Mesendoderm (in vitro differentiated cells): Measurements from ENCODE around the gene CFAP61.
A peak's percentile ranks its signal among the peaks of the same experiment; 100 is the strongest.

Source experiments
- DNase-seq: peaks from one replicate; pipeline ENCODE4 v3.0.0; 2013
- H2AK5ac ChIP-seq: 2 replicates; pipeline ENCODE4 v1.6.1; 2013; ENCODE audit warnings: low read length, inconsistent platforms
- H2BK120ac ChIP-seq: 2 replicates; pipeline ENCODE4 v1.6.1; 2013; ENCODE audit warnings: low read depth, mild to moderate bottlenecking, low read length, moderate library complexity, mixed read lengths
- H2BK15ac ChIP-seq: replicated peaks from 2 replicates; pipeline ENCODE4 v1.6.1; 2013; ENCODE audit warnings: low read depth, mild to moderate bottlenecking, moderate library complexity
- H2BK5ac ChIP-seq: 2 replicates; pipeline ENCODE4 v1.6.1; 2013; ENCODE audit warnings: low read length, inconsistent platforms
- H3K18ac ChIP-seq: 2 replicates; pipeline ENCODE4 v1.6.1; 2013; ENCODE audit warnings: mild to moderate bottlenecking, low read length, mixed read lengths
- H3K23ac ChIP-seq: one replicate; pipeline ENCODE4 v1.6.1; 2013; ENCODE audit warnings: low read length
- H3K27ac ChIP-seq: 2 replicates; pipeline ENCODE4 v1.5.1; 2013; ENCODE audit warnings: low read depth, mild to moderate bottlenecking, inconsistent platforms, low read length, moderate library complexity
- H3K27me3 ChIP-seq: 2 replicates; pipeline ENCODE4 v1.6.1; 2013; ENCODE audit warnings: low read length, control low read depth, mild to moderate bottlenecking, inconsistent platforms; ENCODE audit not compliant: insufficient read depth, poor library complexity
- H3K36me3 ChIP-seq: 2 replicates; pipeline ENCODE4 v1.6.1; 2013; ENCODE audit warnings: low read length, inconsistent platforms; ENCODE audit not compliant: control insufficient read depth, insufficient read depth
- H3K4ac ChIP-seq: one replicate; pipeline ENCODE4 v1.6.1; 2013; ENCODE audit warnings: low read depth, mild to moderate bottlenecking, low read length, moderate library complexity
- H3K4me1 ChIP-seq: 2 replicates; pipeline ENCODE4 v1.6.1; 2013; ENCODE audit warnings: low read depth, low read length, inconsistent platforms; ENCODE audit not compliant: control insufficient read depth
- H3K4me2 ChIP-seq: 2 replicates; pipeline ENCODE4 v1.6.1; 2013; ENCODE audit warnings: low read length
- H3K4me3 ChIP-seq: 2 replicates; pipeline ENCODE4 v1.5.1; 2013; ENCODE audit warnings: mild to moderate bottlenecking, low read length
- H3K56ac ChIP-seq: one replicate; pipeline ENCODE4 v1.6.1; 2013; ENCODE audit warnings: low read length
- H3K79me1 ChIP-seq: 2 replicates; pipeline ENCODE4 v1.6.1; 2013; ENCODE audit warnings: low read length, inconsistent platforms
- H3K79me2 ChIP-seq: 2 replicates; pipeline ENCODE4 v1.6.1; 2013; ENCODE audit warnings: mild to moderate bottlenecking, low read length; ENCODE audit not compliant: control insufficient read depth, insufficient read depth
- H3K9ac ChIP-seq: 2 replicates; pipeline ENCODE4 v1.6.1; 2013; ENCODE audit warnings: low read length, inconsistent platforms
- H4K5ac ChIP-seq: one replicate; pipeline ENCODE4 v1.6.1; 2013; ENCODE audit warnings: low read length
- H4K8ac ChIP-seq: one replicate; pipeline ENCODE4 v1.6.1; 2013; ENCODE audit warnings: low read depth, mild to moderate bottlenecking, control low read depth, low read length, moderate library complexity
- WGBS: extraction: QIAGEN DNeasy Blood & Tissue Kit; methylation state at CpG from one replicate; pipeline ENCODE4 v1.1.7; 2013; ENCODE audit warnings: low lambda C conversion rate, missing lambda C conversion rate; ENCODE audit not compliant: insufficient coverage; ENCODE audit errors: extremely low coverage; 5-methylcytosine and 5-hydroxymethylcytosine counted together

Gene CFAP61

DNA sequence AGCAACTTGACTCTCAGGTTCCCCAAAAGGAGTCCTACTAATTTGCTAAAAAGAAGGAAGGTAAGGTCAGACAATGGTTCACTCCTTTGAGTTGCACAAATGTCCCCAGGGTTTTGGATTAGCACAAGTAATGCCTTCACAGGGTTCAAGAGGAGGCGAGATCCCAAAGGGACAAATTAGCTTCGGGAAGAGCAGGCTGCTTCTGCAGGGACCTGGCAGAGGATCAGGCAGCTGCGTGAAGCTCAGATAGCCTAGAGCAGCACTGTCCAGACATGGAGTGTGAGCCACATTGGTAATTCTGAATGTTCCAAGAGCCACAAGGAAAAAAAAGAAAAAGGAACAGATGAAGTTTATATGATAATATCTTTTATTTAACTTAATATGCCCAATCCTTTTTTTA, 115.4 kb downstream of the CFAP61 start:
- H3K4me2 ChIP-seq: no peak overlapping the region
- H3K79me2 ChIP-seq: no peaks in the 10 kb centered on the region
- H2BK5ac ChIP-seq: no peak overlapping the region
- H3K4me3 ChIP-seq: no peak overlapping the region
- no peaks in the 10 kb centered on the region for H3K27me3 ChIP-seq
- no peaks in the 10 kb centered on the region for H3K4me1 ChIP-seq
- H3K9ac ChIP-seq: no peak overlapping the region
- H3K56ac ChIP-seq: no peak overlapping the region
- H3K4ac ChIP-seq: no peak overlapping the region
- no peak overlapping the region for H3K23ac ChIP-seq
- H2AK5ac ChIP-seq: no peak overlapping the region
- DNase-seq: no peak
- WGBS: no CpG with 5 or more reads among the region's 3 CpGs
- no peak overlapping the region for H3K18ac ChIP-seq
- H4K5ac ChIP-seq: no peak overlapping the region
- no peaks in the 10 kb centered on the region for H3K79me1 ChIP-seq
- H3K27ac ChIP-seq: no peak overlapping the region
- H4K8ac ChIP-seq: no peak overlapping the region
- no peak overlapping the region for H2BK120ac ChIP-seq
- H2BK15ac ChIP-seq: no peak overlapping the region
- no peaks in the 10 kb centered on the region for H3K36me3 ChIP-seq

DNA sequence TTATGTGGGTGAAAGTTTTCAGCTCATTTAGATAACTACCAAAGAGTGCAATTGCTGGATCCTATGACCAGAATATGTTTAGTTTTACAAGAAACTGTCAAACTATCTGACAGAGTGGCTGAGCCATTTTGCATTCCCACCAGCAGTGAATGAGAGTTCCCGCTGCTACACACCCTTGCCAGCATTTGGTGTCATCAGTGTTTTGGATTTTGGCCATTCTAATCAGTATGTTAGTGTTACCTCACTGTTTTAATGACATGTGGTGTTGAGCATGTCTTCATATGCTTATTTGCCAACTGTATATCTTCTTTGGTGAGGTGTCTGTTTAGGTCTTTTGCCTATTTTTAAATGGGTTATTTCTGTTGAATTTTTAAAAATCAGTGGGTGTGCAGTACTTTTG, 120.9 kb downstream of the CFAP61 start:
- Histone ChIP-seq H3K56ac (no peak overlapping the region), H2BK120ac (no peak overlapping the region), H2AK5ac (no peak overlapping the region), H3K4me2 (no peak overlapping the region), H3K27me3 (no peaks in the 10 kb centered on the region), H3K4me3 (no peak overlapping the region), H3K79me1 (no peaks in the 10 kb centered on the region), H3K27ac (no peak overlapping the region), H3K4me1 (no peaks in the 10 kb centered on the region), H3K36me3 (no peaks in the 10 kb centered on the region), H3K79me2 (no peaks in the 10 kb centered on the region), H4K5ac (no peak overlapping the region), H2BK5ac (no peak overlapping the region), H4K8ac (no peak overlapping the region), H3K4ac (no peak overlapping the region), H3K18ac (no peak overlapping the region), H3K9ac (no peak overlapping the region), H3K23ac (no peak overlapping the region), H2BK15ac (no peak overlapping the region)
- no peak for DNase-seq
- WGBS: no CpG with 5 or more reads among the region's 1 CpG

- Histone ChIP-seq H2BK5ac (no peak overlapping the region), H3K27me3 (no peaks in the 10 kb centered on the region), H3K4ac (no peak overlapping the region), H3K79me1 (no peaks in the 10 kb centered on the region), H3K4me1 (no peaks in the 10 kb centered on the region), H3K36me3 (no peaks in the 10 kb centered on the region), H4K5ac (no peak overlapping the region), H3K4me2 (no peak overlapping the region), H3K9ac (no peak overlapping the region), H3K18ac (no peak overlapping the region), H2AK5ac (no peak overlapping the region), H3K56ac (no peak overlapping the region), H2BK120ac (no peak overlapping the region), H4K8ac (no peak overlapping the region), H3K27ac (no peak overlapping the region), H3K79me2 (no peaks in the 10 kb centered on the region), H3K23ac (no peak overlapping the region), H2BK15ac (no peak overlapping the region), H3K4me3 (no peak overlapping the region)
- WGBS: no CpG with 5 or more reads among the region's 10 CpGs
- peak; percentile 14 for DNase-seq
Observed at GRCh38 chr20:20174089-20174835, 121.9 kb downstream of the CFAP61 start.

DNA sequence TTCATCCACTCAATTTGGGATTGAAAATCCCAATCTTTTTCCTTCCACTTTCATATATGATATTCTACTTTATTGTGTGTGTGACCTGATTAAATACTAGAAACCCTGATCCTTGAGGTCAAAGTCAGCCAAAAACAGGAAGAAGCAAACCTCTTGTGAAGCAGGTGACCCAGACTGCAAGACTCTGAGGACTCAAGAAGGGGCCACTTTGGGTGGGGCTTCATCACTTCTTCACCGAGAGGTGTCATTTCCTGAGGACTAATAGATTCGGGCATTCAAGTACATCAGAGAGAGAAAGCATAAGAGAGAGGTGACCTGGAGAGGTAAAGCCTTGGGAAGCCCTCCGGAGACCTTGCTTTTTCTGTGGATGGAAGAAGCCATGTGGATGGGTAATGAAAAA, 129.0 kb downstream of the CFAP61 start:
- H3K4me1 ChIP-seq: no peaks in the 10 kb centered on the region
- H2BK5ac ChIP-seq: no peak overlapping the region
- no peak overlapping the region for H4K5ac ChIP-seq
- H3K79me1 ChIP-seq: no peaks in the 10 kb centered on the region
- H3K36me3 ChIP-seq: no peaks in the 10 kb centered on the region
- no peak overlapping the region for H2BK120ac ChIP-seq
- H3K4ac ChIP-seq: no peak overlapping the region
- no peak overlapping the region for H2BK15ac ChIP-seq
- H3K9ac ChIP-seq: no peak overlapping the region
- H4K8ac ChIP-seq: no peak overlapping the region
- H3K18ac ChIP-seq: no peak overlapping the region
- no CpG with 5 or more reads among the region's 3 CpGs for WGBS
- H3K79me2 ChIP-seq: no peaks in the 10 kb centered on the region
- no peak overlapping the region for H3K56ac ChIP-seq
- H3K27me3 ChIP-seq: no peaks in the 10 kb centered on the region
- no peak overlapping the region for H2AK5ac ChIP-seq
- no peak for DNase-seq
- H3K23ac ChIP-seq: no peak overlapping the region
- no peak overlapping the region for H3K4me3 ChIP-seq
- H3K27ac ChIP-seq: no peak overlapping the region
- no peak overlapping the region for H3K4me2 ChIP-seq

GRCh38 chr20:20184149-20184548, 131.8 kb downstream of the CFAP61 start:
- Histone ChIP-seq H3K79me1 (no peaks in the 10 kb centered on the region), H3K4me3 (no peak overlapping the region), H3K56ac (no peak overlapping the region), H3K4me2 (no peak overlapping the region), H3K9ac (no peak overlapping the region), H2AK5ac (no peak overlapping the region), H4K8ac (no peak overlapping the region), H3K27ac (no peak overlapping the region), H4K5ac (no peak overlapping the region), H2BK15ac (no peak overlapping the region), H3K36me3 (no peaks in the 10 kb centered on the region), H3K4me1 (no peaks in the 10 kb centered on the region), H3K4ac (no peak overlapping the region), H3K23ac (no peak overlapping the region), H3K18ac (no peak overlapping the region), H3K27me3 (no peaks in the 10 kb centered on the region), H2BK120ac (no peak overlapping the region), H3K79me2 (no peaks in the 10 kb centered on the region), H2BK5ac (no peak overlapping the region)
- DNase-seq: no peak
- no CpG with 5 or more reads among the region's 1 CpG for WGBS

- Histone ChIP-seq H3K79me1 (no peaks in the 10 kb centered on the region), H3K4me3 (no peak overlapping the region), H2AK5ac (no peak overlapping the region), H3K36me3 (no peaks in the 10 kb centered on the region), H3K23ac (no peak overlapping the region), H3K4me1 (no peaks in the 10 kb centered on the region), H3K9ac (no peak overlapping the region), H3K18ac (no peak overlapping the region), H3K4ac (no peak overlapping the region), H4K5ac (no peak overlapping the region), H3K4me2 (no peak overlapping the region), H3K27me3 (no peaks in the 10 kb centered on the region), H2BK120ac (no peak overlapping the region), H2BK15ac (no peak overlapping the region), H3K79me2 (no peaks in the 10 kb centered on the region), H4K8ac (no peak overlapping the region), H2BK5ac (no peak overlapping the region), H3K27ac (no peak overlapping the region), H3K56ac (no peak overlapping the region)
- DNase-seq: no peak
- no CpG with 5 or more reads among the region's 2 CpGs for WGBS
Observed at GRCh38 chr20:20184706-20185105, 132.4 kb downstream of the CFAP61 start.
